SK-N-SH (cell line): ENCODE data around the gene LPCAT1.

Experiments
- POLR2AphosphoS5 ChIP-seq: IDR thresholded peaks from 2 replicates; pipeline ENCODE4 v1.6.1; 2012; ENCODE audit warnings: low read depth, low read length
- RXRA ChIP-seq: IDR thresholded peaks from 2 replicates; pipeline ENCODE4 v1.4.0; 2012; ENCODE audit warnings: low read depth, mild to moderate bottlenecking, borderline replicate concordance

GRCh38 chr5:1510151-1510561 lies 13.6 kb downstream of the LPCAT1 start:
- TF ChIP-seq RXRA: no peak
- no peak for TF ChIP-seq POLR2AphosphoS5
